Measurements from ENCODE around the gene SLC26A6. TPM values are rescaled to one million over a fixed set of nuclear protein-coding genes. Genes with fewer than 3 reads are reported as not detected.

The SLC26A6 gene
- total RNA-seq, 1 donor from 2014 or later, result 19.9 TPM

GRCh38 chr3:48595526-48596121 lies 39.6 kb downstream of the SLC26A6 start:
- Histone ChIP-seq H3K27ac (no peak overlapping the region), H3K4me3 (no peak overlapping the region), H3K9me3 (no peaks in the 10 kb centered on the region), H3K36me3 (peaks cover 26% of the 10 kb centered on the region), H3K27me3 (peaks cover 13% of the 10 kb centered on the region), H3K4me1 (peaks cover 3% of the 10 kb centered on the region)
- TF ChIP-seq CTCF (IDR thresholded peaks at IDR 0.05), result no peak
- DNase-seq (no peak), ATAC-seq (no peak)
- intact Hi-C loops (cut with DNase I), result no loop called here

GRCh38 chr3:48595075-48595525 lies 40.2 kb downstream of the SLC26A6 start, which contains the start of gene COL7A1:
Gene COL7A1 (minus strand): TSS chr3:48595329. CDS start chr3:48595159, 170 bp downstream.
- H3K27ac ChIP-seq, result no peak within 1 kb of the TSS
- H3K4me1 ChIP-seq, result peaks cover 3% of the 10 kb centered on the region
- intact Hi-C loops (cut with DNase I), result no loop called here
- H3K36me3 ChIP-seq, result peaks cover 21% of the 10 kb centered on the region
- no peak within 1 kb of the TSS for H3K4me3 ChIP-seq
- no peak for ATAC-seq
- no peaks in the 10 kb centered on the region for H3K9me3 ChIP-seq
- peaks cover 13% of the 10 kb centered on the region for H3K27me3 ChIP-seq
- TF ChIP-seq CTCF (IDR thresholded peaks at IDR 0.05), result no peak
- no peak for DNase-seq

GRCh38 chr3:48594417-48595049 lies 40.7 kb downstream of the SLC26A6 start:
- TF ChIP-seq CTCF (IDR thresholded peaks at IDR 0.05), result no peak
- Histone ChIP-seq H3K4me1 (peaks cover 3% of the 10 kb centered on the region), H3K27ac (no peak overlapping the region), H3K36me3 (peaks cover 15% of the 10 kb centered on the region), H3K9me3 (no peaks in the 10 kb centered on the region), H3K27me3 (peaks cover 13% of the 10 kb centered on the region), H3K4me3 (no peak overlapping the region)
- ATAC-seq (no peak), DNase-seq (no peak)
- intact Hi-C loops (cut with DNase I), result no loop called here

- H3K4me1 ChIP-seq, result peaks cover 3% of the 10 kb centered on the region
- intact Hi-C loops (cut with DNase I), result no loop called here
- H3K27ac ChIP-seq, result no peak overlapping the region
- ATAC-seq (no peak), DNase-seq (no peak)
- peaks cover 13% of the 10 kb centered on the region for H3K27me3 ChIP-seq
- peaks cover 3% of the 10 kb centered on the region for H3K36me3 ChIP-seq
- H3K4me3 ChIP-seq, result no peak overlapping the region
- no peaks in the 10 kb centered on the region for H3K9me3 ChIP-seq
- TF ChIP-seq CTCF (IDR thresholded peaks at IDR 0.05), result no peak
Observed at GRCh38 chr3:48593337-48593736, 41.9 kb downstream of the SLC26A6 start.

- Histone ChIP-seq H3K27ac (no peak overlapping the region), H3K4me1 (peaks cover 3% of the 10 kb centered on the region), H3K27me3 (peaks cover 13% of the 10 kb centered on the region), H3K4me3 (no peak overlapping the region), H3K36me3 (no peaks in the 10 kb centered on the region), H3K9me3 (no peaks in the 10 kb centered on the region)
- intact Hi-C loops (cut with DNase I), result no loop called here
- no peak for TF ChIP-seq CTCF (IDR thresholded peaks at IDR 0.05)
- no peak for DNase-seq
- no peak for ATAC-seq
Observed at GRCh38 chr3:48592519-48593087, 42.7 kb downstream of the SLC26A6 start.
